IPS-11a (cell line): ENCODE measurements around the gene TCP1.
"Not testable (repeated sequence)": the region's sequence is repeated elsewhere in the genome, so short reads cannot be mapped to it uniquely, and the experiment has no call there.

Experiments
- H3K4me3 ChIP-seq: one replicate; pipeline ENCODE4 v1.5.1; 2013; ENCODE audit warnings: low read depth, low read length, control low read depth

TCP1 gene

DNA sequence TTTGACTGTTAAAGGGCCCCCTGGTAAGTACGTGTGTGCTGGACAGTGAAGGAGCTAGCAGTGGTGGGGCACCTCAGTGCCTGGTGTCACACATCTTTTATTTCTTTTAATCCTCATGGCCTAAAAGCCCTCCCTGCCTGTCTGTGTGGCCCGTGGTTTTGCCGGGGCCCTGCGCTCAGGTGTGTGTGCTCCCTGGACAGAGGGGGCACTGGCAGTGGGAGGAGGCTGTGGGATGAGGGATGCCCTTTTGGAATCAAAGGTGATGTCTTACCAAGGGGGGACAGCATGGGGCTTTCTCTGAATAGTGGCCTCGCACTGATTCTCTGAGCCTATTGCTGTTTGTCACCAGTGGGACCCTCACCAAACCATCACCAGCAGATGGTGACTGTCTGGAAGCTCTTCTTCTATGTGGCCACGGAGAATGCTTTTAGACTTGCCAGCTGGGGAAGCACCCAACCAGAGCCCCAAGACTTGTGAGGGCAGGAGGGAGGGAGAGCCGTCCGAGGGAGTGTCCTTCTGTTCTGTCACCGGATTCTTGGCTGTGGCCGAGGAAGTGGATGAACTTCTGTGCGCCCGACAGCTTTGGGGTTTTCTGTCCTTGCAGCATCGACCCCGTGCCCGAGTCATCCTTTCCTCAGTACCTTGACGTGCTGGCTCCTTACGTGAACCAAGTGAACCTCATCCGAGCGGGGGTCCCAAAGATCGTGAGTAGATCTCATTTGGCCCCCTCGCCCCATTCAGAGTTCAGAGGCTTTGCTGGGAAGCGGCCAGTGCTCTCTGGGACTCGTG lies 28.7 kb upstream of the TCP1 start:
- no peak overlapping the region for H3K4me3 ChIP-seq

DNA sequence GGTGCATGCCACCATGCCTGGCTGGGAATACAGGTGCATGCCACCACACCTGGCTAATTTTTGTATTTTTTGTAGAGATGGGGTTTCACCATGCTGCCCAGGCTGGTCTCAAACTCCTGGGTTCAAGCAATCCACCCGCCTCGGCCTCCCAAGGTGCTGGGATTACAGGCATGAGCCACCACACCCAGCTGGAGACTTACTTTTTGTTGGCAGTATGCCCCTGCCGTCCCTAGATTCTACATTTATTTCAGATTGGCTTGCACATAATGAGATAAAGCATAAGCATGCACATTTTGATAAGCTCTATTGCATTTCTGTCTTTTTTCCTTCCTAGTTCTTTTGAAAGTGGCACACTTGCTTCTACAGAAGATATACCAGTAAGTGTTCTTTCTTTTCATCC lies 27.4 kb upstream of the TCP1 start:
- not testable (repeated sequence) for H3K4me3 ChIP-seq

DNA sequence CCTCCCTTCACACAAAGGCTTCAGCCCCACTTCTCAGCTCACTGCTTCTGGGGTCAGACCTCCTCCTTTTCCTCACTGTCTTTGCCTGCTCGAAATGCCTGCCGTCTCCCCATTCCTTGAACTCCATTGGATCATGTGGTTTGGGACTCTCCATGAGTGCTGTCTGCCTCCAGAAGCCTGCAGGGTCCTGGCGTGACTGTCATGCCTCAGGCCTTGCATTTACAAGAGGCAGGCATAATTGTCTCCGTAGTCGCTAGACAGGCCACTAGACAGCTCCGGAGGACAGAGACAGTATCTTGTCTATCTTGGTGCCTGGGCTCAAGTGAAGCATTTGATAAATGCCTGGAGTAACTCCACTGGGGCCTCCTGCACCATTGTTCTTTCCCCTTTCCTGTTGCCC lies 26.0 kb upstream of the TCP1 start:
- H3K4me3 ChIP-seq: no peak overlapping the region

DNA sequence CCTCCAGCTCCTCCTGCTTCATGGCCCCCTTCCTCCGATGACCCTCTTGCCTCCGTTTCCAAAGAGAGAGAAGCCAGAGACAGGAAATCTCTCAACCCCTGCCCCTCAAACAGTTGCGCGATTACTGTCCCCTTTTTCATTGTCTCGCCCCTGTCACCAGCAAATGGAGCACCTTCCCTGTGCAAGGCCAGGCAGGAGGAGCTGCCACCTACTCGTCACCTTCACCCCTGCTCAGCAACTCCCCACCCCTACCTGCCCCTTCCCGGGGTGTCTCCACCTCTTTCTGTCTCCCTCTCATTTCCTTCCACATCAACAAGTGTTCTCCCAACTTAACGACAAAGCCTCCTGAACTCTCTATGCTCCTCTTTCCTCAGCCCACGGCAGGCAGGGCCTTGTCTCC lies 24.4 kb upstream of the TCP1 start:
- H3K4me3 ChIP-seq: no peak overlapping the region

DNA sequence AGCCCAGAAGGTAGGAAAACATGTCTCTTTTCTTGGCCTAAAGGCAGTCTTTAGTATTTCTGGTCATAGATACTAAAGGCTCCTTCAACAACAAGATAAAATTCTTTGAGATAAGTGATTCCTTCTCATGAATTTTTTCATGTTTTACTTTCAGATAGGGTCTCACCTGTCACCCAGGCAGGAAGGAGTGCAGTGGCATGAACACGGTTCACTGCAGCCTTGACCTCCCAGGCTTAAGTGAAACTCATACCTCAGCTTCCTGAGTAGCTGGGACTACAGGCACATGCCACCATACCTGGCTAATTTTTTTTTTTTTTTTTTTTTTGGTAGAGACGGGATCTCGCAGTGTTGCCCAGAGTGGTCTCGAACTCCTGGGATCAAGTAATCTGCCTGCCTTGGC lies 19.7 kb upstream of the TCP1 start:
- H3K4me3 ChIP-seq: no peak overlapping the region

DNA sequence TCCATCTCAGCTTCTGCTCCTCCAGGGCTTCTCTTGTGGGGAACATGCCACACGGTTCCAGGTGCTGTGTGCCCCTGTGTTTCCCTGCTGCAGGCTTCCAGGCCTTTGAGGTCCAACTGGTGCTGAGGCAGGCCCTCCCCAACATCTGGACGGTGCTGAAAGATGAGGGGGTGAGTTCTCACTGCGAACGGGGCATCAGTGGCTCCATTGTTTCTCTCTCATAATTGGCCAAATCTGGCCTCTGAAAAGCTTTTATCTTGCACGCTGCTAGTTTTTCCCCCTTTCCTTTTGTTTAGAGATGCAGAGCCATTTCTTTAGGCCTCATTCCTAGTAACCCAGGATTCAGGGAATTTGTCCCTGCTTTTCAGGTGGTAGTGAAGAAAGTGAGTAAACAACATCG lies 19.2 kb upstream of the TCP1 start:
- H3K4me3 ChIP-seq: no peak overlapping the region

DNA sequence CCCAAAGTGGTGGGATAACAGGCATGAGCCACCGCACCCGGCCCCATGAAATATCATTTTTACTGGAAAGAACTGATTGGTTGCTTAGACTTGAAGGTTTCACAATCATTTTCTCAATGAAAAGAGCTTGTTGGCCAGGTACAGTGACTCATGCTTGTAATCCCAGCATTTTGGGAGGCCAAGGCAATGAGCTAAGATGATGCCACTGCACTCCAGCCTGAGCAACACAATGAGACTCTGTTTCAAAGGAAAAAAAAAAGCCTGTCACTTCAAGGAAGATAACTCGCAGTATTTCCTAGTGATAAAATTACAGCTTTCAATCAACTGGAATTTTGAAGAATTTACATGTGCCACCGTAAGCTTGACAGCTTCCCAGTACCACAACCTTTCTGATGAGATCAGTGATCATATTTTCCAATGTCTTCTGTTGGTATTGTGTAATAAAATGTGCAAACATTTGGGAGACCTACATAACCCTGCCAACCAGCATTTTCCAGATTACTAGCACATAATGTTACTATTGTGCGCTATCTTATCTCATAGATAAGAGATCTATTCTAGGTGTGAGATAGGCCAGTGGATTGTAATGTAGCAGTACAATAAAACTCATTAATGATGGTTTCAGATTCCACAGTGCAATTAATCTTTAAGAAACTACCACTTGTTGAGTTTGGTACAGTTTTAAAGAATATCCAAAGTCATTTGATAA lies 17.9 kb upstream of the TCP1 start:
- H3K4me3 ChIP-seq: no peak overlapping the region

DNA sequence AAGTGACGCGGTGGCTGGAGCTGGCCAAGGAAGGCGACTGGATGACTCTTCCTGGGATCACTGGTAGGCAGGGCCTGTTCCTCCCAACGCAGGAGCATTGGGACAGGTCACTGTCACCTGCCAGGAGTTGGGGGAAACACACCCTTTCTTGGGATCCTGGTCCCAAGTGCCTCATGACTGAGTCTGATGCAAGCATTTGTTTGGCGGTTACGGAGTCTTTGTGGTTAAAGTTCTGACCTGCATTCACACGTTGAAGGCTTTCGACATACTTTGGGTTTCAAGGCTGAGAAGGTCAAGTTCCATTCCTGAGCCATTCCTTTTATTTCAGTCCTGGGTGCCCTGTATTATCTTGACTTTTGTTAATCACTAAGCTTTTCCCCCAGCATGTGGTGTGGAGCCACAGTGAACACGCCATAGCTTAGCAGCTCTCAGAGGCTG lies 16.6 kb upstream of the TCP1 start:
- H3K4me3 ChIP-seq: no peak overlapping the region

DNA sequence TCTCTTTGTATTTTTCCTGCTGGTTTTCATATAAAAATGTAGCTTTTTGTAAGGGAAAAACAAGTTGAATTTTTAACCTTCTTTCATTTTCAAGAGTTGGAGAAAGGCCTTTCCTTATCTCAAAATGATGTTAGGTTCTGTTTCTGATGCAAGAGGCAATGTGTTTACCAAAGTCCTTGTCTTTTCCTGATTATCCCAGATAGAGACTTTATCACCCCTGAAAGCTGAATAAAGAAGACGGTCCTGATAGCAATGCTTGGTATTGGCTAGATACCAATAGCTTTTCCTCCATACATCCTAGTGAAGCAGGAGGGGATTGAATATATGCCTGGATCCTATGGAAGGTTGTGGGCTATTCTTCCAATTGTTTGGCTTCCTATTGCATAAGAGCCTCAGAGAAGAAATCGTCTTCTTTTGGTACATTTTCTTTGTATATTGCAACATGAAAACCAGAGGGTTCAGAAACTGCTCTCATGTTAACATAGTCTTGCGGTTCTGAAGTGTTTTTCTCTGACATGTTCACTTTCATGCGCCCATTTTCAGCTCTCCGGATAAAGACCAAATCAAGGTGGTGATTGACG lies 16.1 kb upstream of the TCP1 start:
- no peak overlapping the region for H3K4me3 ChIP-seq

DNA sequence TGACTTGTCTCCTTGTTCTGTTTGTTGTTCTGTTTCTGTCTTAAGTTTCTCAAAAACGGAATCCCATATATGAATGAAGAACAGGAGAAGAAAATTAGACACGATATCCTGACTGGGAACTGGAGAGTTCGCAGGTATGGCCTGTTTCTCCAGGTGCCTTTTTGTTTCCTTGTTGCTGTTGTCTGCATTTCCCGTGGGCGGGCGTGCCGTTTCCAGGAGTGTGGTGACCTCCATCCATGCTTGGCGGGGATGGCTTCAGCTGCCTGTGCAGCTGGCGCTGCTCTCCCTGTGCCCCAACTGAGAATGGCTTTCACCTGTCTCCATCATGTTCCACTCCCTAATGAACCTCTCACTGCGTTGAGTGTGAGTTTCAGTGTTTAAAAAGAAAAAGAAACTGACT lies 15.1 kb upstream of the TCP1 start:
- no peak overlapping the region for H3K4me3 ChIP-seq

DNA sequence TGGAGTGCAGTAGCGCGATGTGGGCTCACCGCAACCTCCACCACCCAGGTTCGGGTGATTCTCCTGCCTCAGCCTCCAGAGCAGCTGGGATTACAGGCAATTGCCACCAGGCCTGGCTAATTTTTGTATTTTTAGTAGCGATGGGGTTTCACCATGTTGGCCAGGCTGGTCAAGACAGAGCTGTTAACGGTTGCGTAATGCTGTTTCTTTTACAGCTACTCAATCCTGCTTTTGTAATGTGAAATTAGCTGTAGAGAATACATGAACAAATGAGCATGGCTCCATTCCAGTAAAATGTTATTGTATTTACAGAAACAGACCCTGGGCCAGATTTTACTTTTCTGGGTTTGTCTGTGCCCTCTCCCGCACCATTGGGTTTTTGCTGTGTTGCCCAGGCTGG lies 12.5 kb upstream of the TCP1 start:
- H3K4me3 ChIP-seq: no peak overlapping the region

DNA sequence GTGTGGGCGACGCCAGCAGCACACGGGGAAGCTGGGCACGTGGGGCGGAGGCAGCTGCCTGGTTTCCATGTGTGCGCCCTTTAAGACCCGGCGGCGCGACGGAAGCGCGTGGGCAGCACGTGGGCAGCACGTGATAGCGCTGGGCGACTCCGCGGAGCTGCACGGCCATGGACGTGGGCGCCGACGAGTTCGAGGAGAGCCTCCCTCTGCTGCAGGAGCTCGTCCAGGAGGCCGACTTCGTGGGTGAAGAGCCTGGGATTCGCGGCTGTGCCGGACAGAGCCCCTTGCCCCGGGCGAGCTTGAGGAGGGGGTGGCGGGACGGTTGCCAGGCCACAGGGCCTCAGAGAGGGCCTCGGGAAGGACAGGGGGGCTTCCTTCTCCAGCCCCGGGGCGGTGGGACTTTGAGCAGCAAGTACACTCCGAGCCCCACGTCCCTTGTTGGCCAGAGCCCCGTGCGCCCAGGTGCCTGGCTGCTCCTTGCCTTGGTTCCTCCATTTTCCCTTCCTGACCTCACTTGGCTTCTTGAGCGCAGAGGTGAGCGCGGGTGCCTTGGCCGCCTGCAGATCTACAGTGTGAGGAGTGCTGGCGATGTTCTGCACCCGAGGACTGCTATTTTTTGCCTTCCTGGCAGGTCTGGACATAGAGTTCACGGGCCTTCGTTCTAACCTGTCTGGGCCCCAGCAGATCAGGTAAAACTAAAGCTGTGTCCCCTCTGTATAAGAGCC lies 10.9 kb upstream of the TCP1 start, which contains the start of gene PNLDC1:
Gene PNLDC1 (plus strand): TSS at position 136 of the 725 bp plus-strand sequence. CDS start 32 bp downstream, at position 168.
- H3K4me3 ChIP-seq: no peak within 1 kb of the TSS

DNA sequence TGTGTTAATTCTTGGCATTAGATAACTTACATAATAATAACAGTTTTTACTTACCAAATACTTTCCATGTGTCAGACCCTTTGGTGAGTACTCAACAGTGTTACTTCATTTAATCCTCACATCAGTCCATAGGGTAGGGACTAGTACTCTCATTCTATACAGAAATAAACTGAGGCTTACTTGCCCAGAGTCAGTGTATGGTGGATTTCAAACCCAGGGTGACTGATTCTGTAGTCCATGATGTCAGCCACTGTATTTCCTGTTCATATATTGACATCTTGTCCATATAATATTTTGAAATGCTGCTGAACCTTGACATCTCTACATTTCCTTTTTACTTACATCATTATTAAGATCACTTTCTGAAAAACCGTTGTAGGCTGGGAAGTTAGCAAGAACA lies 8.2 kb upstream of the TCP1 start:
- no peak overlapping the region for H3K4me3 ChIP-seq

DNA sequence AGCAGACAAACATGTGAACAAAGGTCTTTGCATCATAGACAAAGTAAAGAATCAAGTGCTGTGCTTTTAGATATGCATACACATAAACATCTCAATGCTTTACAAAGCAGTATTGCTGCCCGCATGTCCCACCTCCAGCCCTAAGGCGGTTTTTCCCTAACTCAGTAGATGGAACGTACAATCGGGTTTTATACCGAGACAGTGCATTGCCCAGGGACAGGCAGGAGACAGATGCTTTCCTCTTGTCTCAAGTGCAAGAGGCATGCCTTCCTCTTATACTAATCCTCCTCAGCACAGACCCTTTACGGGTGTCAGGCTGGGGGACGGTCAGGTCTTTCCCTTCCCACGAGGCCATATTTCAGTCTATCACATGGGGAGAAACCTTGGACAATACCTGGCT lies 5.6 kb upstream of the TCP1 start:
- H3K4me3 ChIP-seq: not testable (repeated sequence)

DNA sequence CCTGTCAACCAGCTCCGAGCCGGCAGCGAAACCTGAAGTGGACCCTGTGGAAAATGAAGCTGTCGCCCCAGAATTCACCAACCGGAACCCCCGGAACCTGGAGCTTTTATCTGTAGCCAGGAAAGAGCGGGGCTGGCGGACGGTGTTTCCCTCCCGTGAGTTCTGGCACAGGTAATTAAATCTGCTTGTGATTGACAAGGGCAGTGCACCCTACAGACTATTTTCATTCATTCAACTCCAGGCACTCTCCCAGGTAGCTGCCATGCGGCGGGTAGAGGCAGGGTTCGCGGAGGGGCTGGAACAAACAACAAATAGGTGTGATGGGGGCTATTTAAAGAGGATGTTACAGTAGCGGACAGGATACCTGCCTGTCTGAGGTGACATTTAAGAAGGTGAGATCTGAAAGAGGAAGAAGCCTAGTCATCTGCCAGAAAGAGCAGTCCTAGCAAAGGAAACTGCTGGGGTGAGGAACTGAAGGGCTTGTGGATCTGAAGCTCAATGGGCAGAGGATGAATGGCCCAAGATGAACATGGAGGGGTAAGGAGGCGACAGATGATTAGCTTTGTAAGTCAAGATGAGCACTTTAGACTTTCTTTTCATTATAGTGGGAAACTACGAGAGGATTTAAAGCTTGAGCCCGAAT lies 1.7 kb upstream of the TCP1 start:
- peak overlapping the region; percentile 98 for H3K4me3 ChIP-seq

DNA sequence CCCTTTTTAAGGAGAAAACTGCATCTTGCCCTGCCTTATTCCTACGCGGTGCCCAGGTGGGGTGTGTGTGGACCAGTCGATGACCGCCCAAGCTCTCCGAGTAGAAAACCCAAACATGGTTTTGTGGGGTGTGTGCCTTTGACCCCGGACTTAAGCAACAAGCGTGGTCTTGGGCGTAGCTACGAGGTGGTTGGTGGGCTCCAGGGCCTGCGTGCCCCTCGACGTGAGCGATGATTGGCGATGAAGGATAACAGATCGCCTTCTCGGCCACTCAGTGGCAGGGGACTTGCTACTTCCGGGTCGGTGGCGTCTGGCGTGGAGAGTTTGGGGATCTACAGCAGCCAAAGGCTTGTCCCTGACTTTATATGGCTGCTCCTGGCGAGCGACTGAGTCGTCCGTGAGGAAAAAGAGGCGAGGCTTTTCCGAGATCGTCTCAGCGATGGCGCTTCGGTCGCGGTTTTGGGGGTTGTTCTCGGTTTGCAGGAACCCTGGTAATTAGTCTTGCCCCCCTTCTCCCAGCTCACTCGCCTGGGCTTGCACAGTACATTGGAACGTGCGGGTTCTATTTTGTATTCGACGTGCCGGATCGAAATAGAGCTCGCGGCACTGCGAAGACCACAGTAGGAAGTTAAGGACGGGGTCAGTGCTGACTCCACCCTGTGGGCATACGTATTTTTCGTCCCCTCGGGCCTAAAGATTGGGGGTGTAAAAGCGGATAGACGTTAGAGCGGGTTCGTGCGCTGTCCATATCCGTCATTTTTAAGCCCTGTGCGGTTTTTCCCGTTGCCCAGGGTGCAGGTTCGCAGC lies 950 bp upstream of the TCP1 start, which contains the start of gene MRPL18:
Gene MRPL18 (plus strand): TSS at position 319 of the 807 bp plus-strand sequence. CDS start 121 bp downstream, at position 440.
- peak within 1 kb of the TSS; percentile 98 for H3K4me3 ChIP-seq

DNA sequence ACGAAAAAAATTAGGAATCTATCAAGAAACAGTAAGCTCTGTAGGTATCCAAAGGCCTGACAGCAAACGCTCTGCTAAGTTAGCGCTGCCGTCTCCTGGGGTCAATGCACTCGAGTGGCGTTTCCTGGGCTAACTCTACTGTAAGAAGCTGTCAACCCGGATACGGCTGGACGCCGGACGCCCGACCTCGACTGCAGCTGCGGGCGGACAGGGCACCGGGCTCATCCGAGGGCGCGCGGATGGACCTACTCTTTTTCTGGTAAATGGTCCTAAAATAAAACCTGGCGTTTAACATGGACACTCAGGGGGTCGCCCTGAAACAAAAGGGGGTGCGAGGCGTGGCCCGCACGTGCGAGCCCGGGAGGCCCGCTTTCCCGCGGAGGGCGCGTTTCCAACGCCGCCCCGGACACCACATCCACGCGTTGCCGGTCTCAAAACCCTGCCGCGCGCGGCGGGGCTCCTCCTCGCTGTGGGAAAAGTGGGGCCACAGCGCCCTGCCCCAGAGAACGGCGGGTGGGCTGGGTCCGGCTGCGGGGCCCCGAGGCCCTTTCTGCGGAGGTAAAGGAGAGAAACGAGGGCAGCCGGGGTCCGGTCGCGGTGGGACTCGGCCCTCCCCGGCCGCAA lies 537 bp downstream of the TCP1 start:
- peak overlapping the region; percentile 89 for H3K4me3 ChIP-seq

DNA sequence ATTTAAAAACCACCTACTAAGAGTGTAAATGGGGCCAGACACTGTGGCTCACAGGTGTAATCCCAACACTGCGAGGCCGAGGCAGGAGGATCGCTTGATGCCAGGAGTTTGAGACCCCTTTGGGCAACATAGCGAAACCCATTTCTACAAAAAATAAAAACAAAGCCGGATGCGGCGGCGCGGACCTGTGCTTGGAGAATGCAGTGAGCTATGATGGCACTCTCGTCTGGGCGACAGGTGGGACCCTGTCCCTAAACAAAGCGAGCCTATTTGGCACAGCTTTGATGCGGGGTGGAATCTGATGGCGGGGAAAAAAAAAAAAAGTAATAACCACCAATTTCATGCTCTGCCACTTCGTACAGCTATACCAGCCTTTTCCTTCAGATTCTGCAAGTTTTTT lies 1.1 kb downstream of the TCP1 start:
- H3K4me3 ChIP-seq: peak overlapping the region; percentile 89

DNA sequence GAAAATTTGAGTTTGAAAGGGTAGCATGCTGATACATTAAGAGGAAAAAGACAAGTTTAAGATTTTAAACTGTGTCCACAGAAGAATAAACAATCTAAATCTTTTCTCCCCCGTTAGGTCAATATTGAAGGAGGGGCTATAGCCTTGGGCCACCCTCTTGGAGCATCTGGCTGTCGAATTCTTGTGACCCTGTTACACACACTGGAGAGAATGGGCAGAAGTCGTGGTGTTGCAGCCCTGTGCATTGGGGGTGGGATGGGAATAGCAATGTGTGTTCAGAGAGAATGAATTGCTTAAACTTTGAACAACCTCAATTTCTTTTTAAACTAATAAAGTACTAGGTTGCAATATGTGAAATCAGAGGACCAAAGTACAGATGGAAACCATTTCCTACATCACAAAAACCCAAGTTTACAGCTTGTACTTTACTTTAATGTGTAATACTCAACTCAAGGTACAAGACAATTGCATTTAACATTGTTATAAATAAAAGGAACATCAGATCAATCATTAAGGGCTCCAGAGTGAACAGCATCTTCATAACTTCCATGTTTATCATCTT lies 10.8 kb downstream of the TCP1 start:
- H3K4me3 ChIP-seq: no peak overlapping the region
